GM23338 (cell line): ENCODE results near the gene COG2. TPM values are rescaled to one million over a fixed set of nuclear protein-coding genes. Genes with fewer than 3 reads are reported as not detected.

Experiments used
- ATAC-seq: fragments of 200-7000 bp; cut with Tn5 transposase; 3 replicates; pipeline ENCODE4 v1.9.1; 2020
- DNase-seq: peaks from one replicate; pipeline ENCODE4 v3.0.0-alpha.2; 2015; ENCODE audit warnings: low spot score
- H2AFZ ChIP-seq: fragments of 200-600 bp; sonication (generic); 2 replicates; pipeline ENCODE4 v1.8.0; 2016; ENCODE audit warnings: antibody characterized with exemption, mild to moderate bottlenecking, moderate library complexity
- H3F3A ChIP-seq: fragments of 200-600 bp; sonication (generic); replicated peaks from 2 replicates; pipeline ENCODE4 v1.8.0; 2017; ENCODE audit warnings: antibody characterized with exemption, mixed run types, low read depth
- H3K27ac ChIP-seq: fragments of 200-600 bp; sonication (generic); 2 replicates; pipeline ENCODE4 v1.6.1; 2016; ENCODE audit warnings: low read depth
- H3K27me3 ChIP-seq: fragments of 200-600 bp; sonication (generic); 2 replicates; pipeline ENCODE4 v1.8.0; 2016; ENCODE audit warnings: mild to moderate bottlenecking, mixed run types, moderate library complexity; ENCODE audit not compliant: insufficient read depth
- H3K36me3 ChIP-seq: fragments of 200-600 bp; sonication (generic); 2 replicates; pipeline ENCODE4 v1.8.0; 2016; ENCODE audit warnings: mild to moderate bottlenecking; ENCODE audit not compliant: insufficient read depth
- H3K4me1 ChIP-seq: fragments of 200-600 bp; sonication (generic); 2 replicates; pipeline ENCODE4 v1.8.0; 2016; ENCODE audit warnings: mild to moderate bottlenecking, moderate library complexity; ENCODE audit not compliant: insufficient read depth
- H3K4me2 ChIP-seq: fragments of 200-600 bp; sonication (generic); 2 replicates; pipeline ENCODE4 v1.7.1; 2017; ENCODE audit warnings: mixed run types
- H3K4me3 ChIP-seq: fragments of 200-600 bp; sonication (generic); 2 replicates; pipeline ENCODE4 v1.6.1; 2016; ENCODE audit warnings: mixed run types
- H3K79me2 ChIP-seq: fragments of 200-600 bp; sonication (generic); replicated peaks from 2 replicates; pipeline ENCODE4 v1.8.0; 2017; ENCODE audit warnings: mild to moderate bottlenecking; ENCODE audit not compliant: insufficient read depth
- H3K9me2 ChIP-seq: fragments of 200-600 bp; sonication (generic); 2 replicates; pipeline ENCODE4 v1.8.0; 2017; ENCODE audit not compliant: insufficient read depth
- H4K20me1 ChIP-seq: fragments of 200-600 bp; sonication (generic); replicated peaks from 2 replicates; pipeline ENCODE4 v1.8.0; 2017; ENCODE audit warnings: mild to moderate bottlenecking; ENCODE audit not compliant: insufficient read depth
- H3K27ac Mint-ChIP-seq: 2 replicates; pipeline ENCODE4 v1.8.0; 2020; ENCODE audit warnings: inconsistent platforms, mild to moderate bottlenecking, moderate library complexity, mixed read lengths
- H3K27me3 Mint-ChIP-seq: 3 replicates; pipeline ENCODE4 v1.8.0; 2022; ENCODE audit warnings: low read depth, mild to moderate bottlenecking, moderate library complexity, mixed read lengths, inconsistent platforms; ENCODE audit not compliant: insufficient read depth, poor library complexity
- H3K36me3 Mint-ChIP-seq: 3 replicates; pipeline ENCODE4 v1.8.0; 2021; ENCODE audit warnings: low read depth, mild to moderate bottlenecking, inconsistent platforms, moderate library complexity, mixed read lengths
- H3K4me1 Mint-ChIP-seq: 3 replicates; pipeline ENCODE4 v1.8.0; 2020; ENCODE audit warnings: mild to moderate bottlenecking, inconsistent platforms, mixed read lengths
- H3K4me3 Mint-ChIP-seq: 3 replicates; pipeline ENCODE4 v1.8.0; 2021; ENCODE audit warnings: moderate library complexity, mild to moderate bottlenecking, inconsistent platforms, mixed read lengths
- H3K9me3 Mint-ChIP-seq: 3 replicates; pipeline ENCODE4 v1.8.0; 2020; ENCODE audit warnings: moderate library complexity, mild to moderate bottlenecking, inconsistent platforms, mixed read lengths
- CREB1 ChIP-seq: fragments of 250-450 bp; sonication (Bioruptor Pico); IDR thresholded peaks from 2 replicates; pipeline ENCODE4 v1.5.0; 2020; ENCODE audit warnings: low read depth, mild to moderate bottlenecking, moderate library complexity
- EZH2 ChIP-seq: fragments of 200-600 bp; sonication (generic); IDR thresholded peaks from one replicate; pipeline ENCODE4 v1.8.0; 2017; ENCODE audit warnings: antibody characterized with exemption, mild to moderate bottlenecking, low read depth; ENCODE audit not compliant: unreplicated experiment
- EZH2phosphoT487 ChIP-seq: fragments of 200-600 bp; sonication (generic); IDR thresholded peaks from one replicate; pipeline ENCODE4 v1.8.1; 2018; ENCODE audit warnings: antibody characterized with exemption; ENCODE audit not compliant: unreplicated experiment
- JUNB ChIP-seq: IDR thresholded peaks from one replicate; pipeline ENCODE4 v1.6.1; 2016; ENCODE audit warnings: antibody characterized with exemption; ENCODE audit not compliant: unreplicated experiment
- NANOG ChIP-seq: IDR thresholded peaks from 2 replicates; pipeline ENCODE4 v1.6.1; 2016; ENCODE audit warnings: antibody characterized with exemption, borderline replicate concordance
- POLR2AphosphoS5 ChIP-seq: IDR thresholded peaks from 2 replicates; pipeline ENCODE4 v1.6.1; 2016; ENCODE audit warnings: antibody characterized with exemption, low read depth
- STAT1 ChIP-seq: IDR thresholded peaks from one replicate; pipeline ENCODE4 v1.6.1; 2016; ENCODE audit warnings: antibody characterized with exemption; ENCODE audit not compliant: unreplicated experiment
- ZNF114 ChIP-seq: fragments of 250-450 bp; sonication (Bioruptor Pico); IDR thresholded peaks from 2 replicates; pipeline ENCODE4 v1.5.0; 2020; ENCODE audit warnings: mild to moderate bottlenecking, moderate library complexity
- ZNF331 ChIP-seq: fragments of 250-450 bp; sonication (Bioruptor Pico); IDR thresholded peaks from 2 replicates; pipeline ENCODE4 v1.5.0; 2020; ENCODE audit warnings: low read depth, mild to moderate bottlenecking, moderate library complexity
- polyA plus RNA-seq: library from polyadenylated mRNA; unstranded; fragments of >200 nt; fragmentation: Nextera tagmentation; extraction: Ambion mirVana; gene quantifications from 2 replicates; pipeline ENCODE4 v1.2.1, GENCODE V29; 2016
- total RNA-seq: library from RNA; depleted of rRNA; stranded (reverse); fragments of >200 nt; shearing (Covaris generic); gene quantifications from 2 replicates; pipeline ENCODE4 v1.2.3, GENCODE V29; 2014
- TF ChIP-seq, protein P1 (sequence below), 2 experiments: fragments of 200-600 bp in 1 of 2; sonication (generic) in 1 of 2; conservative IDR thresholded peaks; 2 replicates each; pipeline versions ENCODE4 v1.5.1 to v1.6.1; 2016 to 2017; ENCODE audit warnings: antibody characterized with exemption in 2 of 2, low read depth in 2 of 2, mild to moderate bottlenecking in 2 of 2, moderate library complexity in 1 of 2
- TF ChIP-seq, protein P2 (sequence below): fragments of 250-450 bp; sonication (Bioruptor Pico); IDR thresholded peaks from 2 replicates; pipeline ENCODE4 v1.5.0; 2020; ENCODE audit warnings: mild to moderate bottlenecking, moderate library complexity

The COG2 gene
- total and polyA plus RNA-seq, 2 experiments from 2014 or later = 35.8 to 38.5 TPM

DNA sequence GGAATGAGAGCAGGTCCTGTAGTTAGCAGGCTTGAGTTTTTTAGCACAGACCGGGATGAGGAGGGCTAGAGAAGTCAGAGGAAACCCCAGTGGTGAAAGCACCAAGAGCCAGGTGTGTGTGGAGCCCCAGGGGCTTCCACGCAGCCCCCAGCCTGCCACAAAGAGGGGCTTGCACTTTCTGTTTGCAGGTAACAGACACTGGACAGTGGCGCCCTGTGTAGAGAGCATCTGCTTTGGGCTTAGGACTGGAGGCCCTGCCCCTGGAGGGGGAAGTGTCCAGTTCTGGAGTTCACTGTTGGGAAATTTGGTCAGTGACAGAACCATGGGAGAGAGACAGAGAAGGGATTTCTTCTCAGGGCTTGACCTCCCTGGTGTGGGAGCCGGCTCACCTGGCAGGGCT, 52.2 kb downstream of the COG2 start (continued):
- TF ChIP-seq, protein P1, sequence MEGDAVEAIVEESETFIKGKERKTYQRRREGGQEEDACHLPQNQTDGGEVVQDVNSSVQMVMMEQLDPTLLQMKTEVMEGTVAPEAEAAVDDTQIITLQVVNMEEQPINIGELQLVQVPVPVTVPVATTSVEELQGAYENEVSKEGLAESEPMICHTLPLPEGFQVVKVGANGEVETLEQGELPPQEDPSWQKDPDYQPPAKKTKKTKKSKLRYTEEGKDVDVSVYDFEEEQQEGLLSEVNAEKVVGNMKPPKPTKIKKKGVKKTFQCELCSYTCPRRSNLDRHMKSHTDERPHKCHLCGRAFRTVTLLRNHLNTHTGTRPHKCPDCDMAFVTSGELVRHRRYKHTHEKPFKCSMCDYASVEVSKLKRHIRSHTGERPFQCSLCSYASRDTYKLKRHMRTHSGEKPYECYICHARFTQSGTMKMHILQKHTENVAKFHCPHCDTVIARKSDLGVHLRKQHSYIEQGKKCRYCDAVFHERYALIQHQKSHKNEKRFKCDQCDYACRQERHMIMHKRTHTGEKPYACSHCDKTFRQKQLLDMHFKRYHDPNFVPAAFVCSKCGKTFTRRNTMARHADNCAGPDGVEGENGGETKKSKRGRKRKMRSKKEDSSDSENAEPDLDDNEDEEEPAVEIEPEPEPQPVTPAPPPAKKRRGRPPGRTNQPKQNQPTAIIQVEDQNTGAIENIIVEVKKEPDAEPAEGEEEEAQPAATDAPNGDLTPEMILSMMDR (conservative IDR thresholded peaks at IDR 0.05; ENCODE audit: low read depth in 2 of 2) = no peak
- TF ChIP-seq NANOG = no peak

DNA sequence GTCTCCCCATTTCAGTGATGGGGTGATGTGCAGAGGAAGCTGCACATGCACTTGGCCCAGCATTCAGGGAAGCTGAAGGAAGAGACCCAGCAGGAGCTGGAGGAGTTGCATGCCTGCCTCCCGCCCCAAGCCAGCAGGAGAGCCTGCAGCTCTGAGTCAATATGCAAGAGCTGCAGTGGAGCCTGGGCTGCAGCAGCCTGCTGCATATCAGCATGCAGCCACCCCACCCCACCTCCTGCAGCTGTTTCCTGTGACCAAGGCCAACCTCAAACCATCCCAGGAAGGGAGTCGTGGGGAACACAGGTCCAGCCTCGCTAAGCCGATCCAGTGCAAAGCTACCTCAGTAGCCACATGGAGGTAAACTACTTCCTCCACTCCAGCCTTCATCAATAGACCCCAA, 52.7 kb downstream of the COG2 start:
- H3K4me2 ChIP-seq = no peak overlapping the region
- TF ChIP-seq JUNB = no peak
- no peak for TF ChIP-seq ZNF331 (CRISPR knock-in tag)
- TF ChIP-seq ZNF114 = no peak
- no peak for TF ChIP-seq EZH2phosphoT487
- TF ChIP-seq EZH2 = no peak
- TF ChIP-seq CREB1 (CRISPR knock-in tag) = no peak
- TF ChIP-seq, protein P2, sequence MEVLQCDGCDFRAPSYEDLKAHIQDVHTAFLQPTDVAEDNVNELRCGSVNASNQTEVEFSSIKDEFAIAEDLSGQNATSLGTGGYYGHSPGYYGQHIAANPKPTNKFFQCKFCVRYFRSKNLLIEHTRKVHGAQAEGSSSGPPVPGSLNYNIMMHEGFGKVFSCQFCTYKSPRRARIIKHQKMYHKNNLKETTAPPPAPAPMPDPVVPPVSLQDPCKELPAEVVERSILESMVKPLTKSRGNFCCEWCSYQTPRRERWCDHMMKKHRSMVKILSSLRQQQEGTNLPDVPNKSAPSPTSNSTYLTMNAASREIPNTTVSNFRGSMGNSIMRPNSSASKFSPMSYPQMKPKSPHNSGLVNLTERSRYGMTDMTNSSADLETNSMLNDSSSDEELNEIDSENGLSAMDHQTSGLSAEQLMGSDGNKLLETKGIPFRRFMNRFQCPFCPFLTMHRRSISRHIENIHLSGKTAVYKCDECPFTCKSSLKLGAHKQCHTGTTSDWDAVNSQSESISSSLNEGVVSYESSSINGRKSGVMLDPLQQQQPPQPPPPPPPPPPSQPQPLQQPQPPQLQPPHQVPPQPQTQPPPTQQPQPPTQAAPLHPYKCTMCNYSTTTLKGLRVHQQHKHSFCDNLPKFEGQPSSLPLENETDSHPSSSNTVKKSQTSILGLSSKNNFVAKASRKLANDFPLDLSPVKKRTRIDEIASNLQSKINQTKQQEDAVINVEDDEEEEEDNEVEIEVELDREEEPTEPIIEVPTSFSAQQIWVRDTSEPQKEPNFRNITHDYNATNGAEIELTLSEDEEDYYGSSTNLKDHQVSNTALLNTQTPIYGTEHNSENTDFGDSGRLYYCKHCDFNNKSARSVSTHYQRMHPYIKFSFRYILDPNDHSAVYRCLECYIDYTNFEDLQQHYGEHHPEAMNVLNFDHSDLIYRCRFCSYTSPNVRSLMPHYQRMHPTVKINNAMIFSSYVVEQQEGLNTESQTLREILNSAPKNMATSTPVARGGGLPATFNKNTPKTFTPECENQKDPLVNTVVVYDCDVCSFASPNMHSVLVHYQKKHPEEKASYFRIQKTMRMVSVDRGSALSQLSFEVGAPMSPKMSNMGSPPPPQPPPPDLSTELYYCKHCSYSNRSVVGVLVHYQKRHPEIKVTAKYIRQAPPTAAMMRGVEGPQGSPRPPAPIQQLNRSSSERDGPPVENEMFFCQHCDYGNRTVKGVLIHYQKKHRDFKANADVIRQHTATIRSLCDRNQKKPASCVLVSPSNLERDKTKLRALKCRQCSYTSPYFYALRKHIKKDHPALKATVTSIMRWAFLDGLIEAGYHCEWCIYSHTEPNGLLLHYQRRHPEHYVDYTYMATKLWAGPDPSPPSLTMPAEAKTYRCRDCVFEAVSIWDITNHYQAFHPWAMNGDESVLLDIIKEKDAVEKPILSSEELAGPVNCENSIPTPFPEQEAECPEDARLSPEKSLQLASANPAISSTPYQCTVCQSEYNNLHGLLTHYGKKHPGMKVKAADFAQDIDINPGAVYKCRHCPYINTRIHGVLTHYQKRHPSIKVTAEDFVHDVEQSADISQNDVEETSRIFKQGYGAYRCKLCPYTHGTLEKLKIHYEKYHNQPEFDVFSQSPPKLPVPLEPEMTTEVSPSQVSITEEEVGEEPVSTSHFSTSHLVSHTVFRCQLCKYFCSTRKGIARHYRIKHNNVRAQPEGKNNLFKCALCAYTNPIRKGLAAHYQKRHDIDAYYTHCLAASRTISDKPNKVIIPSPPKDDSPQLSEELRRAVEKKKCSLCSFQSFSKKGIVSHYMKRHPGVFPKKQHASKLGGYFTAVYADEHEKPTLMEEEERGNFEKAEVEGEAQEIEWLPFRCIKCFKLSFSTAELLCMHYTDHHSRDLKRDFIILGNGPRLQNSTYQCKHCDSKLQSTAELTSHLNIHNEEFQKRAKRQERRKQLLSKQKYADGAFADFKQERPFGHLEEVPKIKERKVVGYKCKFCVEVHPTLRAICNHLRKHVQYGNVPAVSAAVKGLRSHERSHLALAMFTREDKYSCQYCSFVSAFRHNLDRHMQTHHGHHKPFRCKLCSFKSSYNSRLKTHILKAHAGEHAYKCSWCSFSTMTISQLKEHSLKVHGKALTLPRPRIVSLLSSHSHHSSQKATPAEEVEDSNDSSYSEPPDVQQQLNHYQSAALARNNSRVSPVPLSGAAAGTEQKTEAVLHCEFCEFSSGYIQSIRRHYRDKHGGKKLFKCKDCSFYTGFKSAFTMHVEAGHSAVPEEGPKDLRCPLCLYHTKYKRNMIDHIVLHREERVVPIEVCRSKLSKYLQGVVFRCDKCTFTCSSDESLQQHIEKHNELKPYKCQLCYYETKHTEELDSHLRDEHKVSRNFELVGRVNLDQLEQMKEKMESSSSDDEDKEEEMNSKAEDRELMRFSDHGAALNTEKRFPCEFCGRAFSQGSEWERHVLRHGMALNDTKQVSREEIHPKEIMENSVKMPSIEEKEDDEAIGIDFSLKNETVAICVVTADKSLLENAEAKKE = no peak
- TF ChIP-seq, protein P1 (conservative IDR thresholded peaks at IDR 0.05; ENCODE audit: low read depth in 2 of 2) = no peak
- TF ChIP-seq STAT1 = no peak
- TF ChIP-seq POLR2AphosphoS5 = no peak
- H3K4me3 ChIP-seq = no peak overlapping the region
- no peaks in the 10 kb centered on the region for H3K9me2 ChIP-seq
- H3F3A ChIP-seq = no peaks in the 10 kb centered on the region
- DNase-seq (no peak), ATAC-seq (peak; percentile 14; the same call in 1 of the 3 replicates)
- H3K4me3 Mint-ChIP-seq = no peak overlapping the region
- H3K27me3 ChIP-seq = no peaks in the 10 kb centered on the region
- H3K27me3 Mint-ChIP-seq = peaks cover 2% of the 10 kb centered on the region
- no peaks in the 10 kb centered on the region for H3K4me1 ChIP-seq
- H4K20me1 ChIP-seq = no peaks in the 10 kb centered on the region; the same call in 1 of the 2 replicates
- no peaks in the 10 kb centered on the region for H3K9me3 Mint-ChIP-seq
- no peak overlapping the region for H3K27ac ChIP-seq
- H3K4me1 Mint-ChIP-seq = peaks cover 7% of the 10 kb centered on the region
- peaks cover 23% of the 10 kb centered on the region for H3K36me3 ChIP-seq
- no peaks in the 10 kb centered on the region for H3K79me2 ChIP-seq
- H2AFZ ChIP-seq = no peak overlapping the region
- peaks cover 32% of the 10 kb centered on the region for H3K36me3 Mint-ChIP-seq
- H3K27ac Mint-ChIP-seq = no peak overlapping the region
